NCI-H146 treated with DMSO at 0.1 percent for 48 hours (cell line): ENCODE results near the gene UPB1.
A peak's percentile ranks its signal among the peaks of the same experiment; 100 is the strongest.

ENCODE experiments used
- DNase-seq: peaks from one replicate; lab custom pipeline; 2025; ENCODE audit not compliant: unreplicated experiment; lab: John Stamatoyannopoulos, UW

UPB1 gene

GRCh38 chr22:24555165-24556039 lies 60.3 kb downstream of the UPB1 start, which contains the start of gene SNRPD3:
SNRPD3 (plus strand) TSS chr22:24555999; CDS start chr22:24557675, 1,676 bp downstream.
- peak; percentile 85 for DNase-seq

- DNase-seq: no peak
Measured at GRCh38 chr22:24559471-24559870, 64.3 kb downstream of the UPB1 start.

GRCh38 chr22:24563246-24563645 lies 68.1 kb downstream of the UPB1 start:
- DNase-seq: no peak

GRCh38 chr22:24564376-24565058 lies 69.4 kb downstream of the UPB1 start:
- no peak for DNase-seq

GRCh38 chr22:24565077-24565476 lies 69.9 kb downstream of the UPB1 start:
- DNase-seq: no peak

- DNase-seq: no peak
Measured at GRCh38 chr22:24566899-24567511, 71.9 kb downstream of the UPB1 start.

- no peak for DNase-seq
Measured at GRCh38 chr22:24567668-24568067, 72.5 kb downstream of the UPB1 start.

GRCh38 chr22:24571266-24571665 lies 76.1 kb downstream of the UPB1 start:
- DNase-seq: no peak

- no peak for DNase-seq
Measured at GRCh38 chr22:24576778-24577177, 81.6 kb downstream of the UPB1 start.
